GM12865 (cell line): ENCODE measurements around the gene RPL35.

Experiments
- DNase-seq: peaks from one replicate; pipeline ENCODE4 v3.0.0; 2010; ENCODE audit warnings: low read depth
- H3K4me3 ChIP-seq: 2 replicates; pipeline ENCODE4 v1.5.1; 2011; ENCODE audit warnings: mild to moderate bottlenecking, low read depth, low read length, control low read depth
- TF ChIP-seq, protein P1 (sequence below): IDR thresholded peaks from 2 replicates; pipeline ENCODE4 v1.5.1; 2011; ENCODE audit warnings: low read length, control low read depth, low read depth, inconsistent platforms; ENCODE audit not compliant: insufficient read depth; ENCODE audit errors: missing control alignments

Gene RPL35

DNA sequence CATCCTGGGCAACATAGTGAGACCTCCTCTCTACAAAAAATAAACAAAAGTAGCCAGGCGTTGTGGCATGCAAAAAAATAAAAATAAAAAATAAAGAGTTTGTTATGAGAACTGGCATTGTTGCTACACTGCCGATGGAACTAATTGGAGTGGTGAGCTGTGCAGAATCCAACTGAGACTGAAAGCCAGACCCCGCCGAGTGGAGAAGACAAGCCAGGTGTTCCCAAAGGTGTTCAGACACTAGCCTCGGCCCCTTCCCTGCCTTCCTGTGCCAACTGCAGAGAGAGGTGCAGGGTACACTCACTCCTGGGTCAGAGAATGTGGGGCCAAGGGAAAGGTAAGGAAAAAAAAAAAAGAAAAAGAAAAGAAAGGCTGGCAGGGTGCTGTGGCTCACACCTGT lies 46.2 kb downstream of the RPL35 start:
- no peak for DNase-seq
- TF ChIP-seq, protein P1, sequence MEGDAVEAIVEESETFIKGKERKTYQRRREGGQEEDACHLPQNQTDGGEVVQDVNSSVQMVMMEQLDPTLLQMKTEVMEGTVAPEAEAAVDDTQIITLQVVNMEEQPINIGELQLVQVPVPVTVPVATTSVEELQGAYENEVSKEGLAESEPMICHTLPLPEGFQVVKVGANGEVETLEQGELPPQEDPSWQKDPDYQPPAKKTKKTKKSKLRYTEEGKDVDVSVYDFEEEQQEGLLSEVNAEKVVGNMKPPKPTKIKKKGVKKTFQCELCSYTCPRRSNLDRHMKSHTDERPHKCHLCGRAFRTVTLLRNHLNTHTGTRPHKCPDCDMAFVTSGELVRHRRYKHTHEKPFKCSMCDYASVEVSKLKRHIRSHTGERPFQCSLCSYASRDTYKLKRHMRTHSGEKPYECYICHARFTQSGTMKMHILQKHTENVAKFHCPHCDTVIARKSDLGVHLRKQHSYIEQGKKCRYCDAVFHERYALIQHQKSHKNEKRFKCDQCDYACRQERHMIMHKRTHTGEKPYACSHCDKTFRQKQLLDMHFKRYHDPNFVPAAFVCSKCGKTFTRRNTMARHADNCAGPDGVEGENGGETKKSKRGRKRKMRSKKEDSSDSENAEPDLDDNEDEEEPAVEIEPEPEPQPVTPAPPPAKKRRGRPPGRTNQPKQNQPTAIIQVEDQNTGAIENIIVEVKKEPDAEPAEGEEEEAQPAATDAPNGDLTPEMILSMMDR, result no peak
- no peak overlapping the region for H3K4me3 ChIP-seq

- no peak overlapping the region for H3K4me3 ChIP-seq
- TF ChIP-seq, protein P1, result no peak
Observed at GRCh38 chr9:124814164-124814535, 47.6 kb downstream of the RPL35 start.

DNA sequence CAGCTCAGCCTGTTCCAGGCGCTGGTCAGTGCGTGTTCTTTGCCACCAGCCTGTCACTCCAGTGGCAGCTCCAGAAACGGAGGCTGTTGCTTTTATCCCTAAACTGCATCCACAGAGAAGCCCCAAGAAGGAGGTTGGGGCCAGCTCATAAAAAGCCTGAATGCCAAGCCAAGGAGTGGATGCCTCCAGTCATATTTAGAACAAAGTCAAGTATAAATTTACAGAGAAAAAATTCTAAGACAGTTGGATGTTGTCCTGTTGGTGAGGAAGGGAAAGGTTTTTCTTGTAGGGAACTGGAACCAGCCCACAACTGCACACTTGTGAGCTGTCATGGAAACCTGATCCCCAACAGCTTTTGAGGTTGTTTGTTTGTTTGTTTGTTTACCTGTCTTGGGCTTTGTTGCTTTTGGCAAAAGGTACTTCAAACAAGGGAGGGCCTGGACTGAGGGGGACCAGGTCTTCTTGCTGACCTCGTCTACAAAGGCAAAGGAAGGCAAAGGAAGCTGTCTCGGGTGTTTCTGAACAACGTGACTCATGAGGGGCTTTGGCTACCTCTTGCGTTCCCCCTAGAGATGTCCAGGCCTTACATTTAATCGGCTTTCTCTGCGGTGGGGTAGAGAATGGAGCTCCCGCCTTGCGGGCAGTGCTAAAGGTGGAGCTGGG lies 48.1 kb downstream of the RPL35 start:
- H3K4me3 ChIP-seq, result no peak overlapping the region
- TF ChIP-seq, protein P1, result no peak
- no peak for DNase-seq

More at GRCh38 chr9:124814164-124814535, 47.6 kb downstream of the RPL35 start:
- DNase-seq, result no peak

DNA sequence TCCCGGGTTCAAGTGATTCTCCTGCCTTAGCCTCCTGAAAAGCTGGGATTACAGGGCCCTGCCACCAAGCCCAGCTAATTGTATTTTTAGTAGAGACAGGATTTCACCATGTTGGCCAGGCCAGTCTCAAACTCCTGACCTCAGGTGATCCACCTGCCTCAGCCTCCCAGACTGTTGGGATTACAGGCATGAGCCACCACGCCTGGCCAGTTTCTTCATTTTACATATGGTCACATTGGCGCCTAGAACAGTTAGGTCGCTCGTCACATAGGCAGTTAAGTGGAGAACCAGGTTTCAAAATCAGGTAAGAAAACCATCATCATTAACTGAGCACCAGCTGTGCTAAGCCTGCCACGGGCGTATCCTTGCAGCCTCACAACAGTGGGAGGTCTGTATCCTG lies 48.7 kb downstream of the RPL35 start:
- no peak for DNase-seq
- H3K4me3 ChIP-seq, result no peak overlapping the region
- TF ChIP-seq, protein P1, result no peak

- DNase-seq, result no peak
- TF ChIP-seq, protein P1, result no peak
- H3K4me3 ChIP-seq, result no peak overlapping the region
Observed at GRCh38 chr9:124812441-124812876, 49.3 kb downstream of the RPL35 start.

DNA sequence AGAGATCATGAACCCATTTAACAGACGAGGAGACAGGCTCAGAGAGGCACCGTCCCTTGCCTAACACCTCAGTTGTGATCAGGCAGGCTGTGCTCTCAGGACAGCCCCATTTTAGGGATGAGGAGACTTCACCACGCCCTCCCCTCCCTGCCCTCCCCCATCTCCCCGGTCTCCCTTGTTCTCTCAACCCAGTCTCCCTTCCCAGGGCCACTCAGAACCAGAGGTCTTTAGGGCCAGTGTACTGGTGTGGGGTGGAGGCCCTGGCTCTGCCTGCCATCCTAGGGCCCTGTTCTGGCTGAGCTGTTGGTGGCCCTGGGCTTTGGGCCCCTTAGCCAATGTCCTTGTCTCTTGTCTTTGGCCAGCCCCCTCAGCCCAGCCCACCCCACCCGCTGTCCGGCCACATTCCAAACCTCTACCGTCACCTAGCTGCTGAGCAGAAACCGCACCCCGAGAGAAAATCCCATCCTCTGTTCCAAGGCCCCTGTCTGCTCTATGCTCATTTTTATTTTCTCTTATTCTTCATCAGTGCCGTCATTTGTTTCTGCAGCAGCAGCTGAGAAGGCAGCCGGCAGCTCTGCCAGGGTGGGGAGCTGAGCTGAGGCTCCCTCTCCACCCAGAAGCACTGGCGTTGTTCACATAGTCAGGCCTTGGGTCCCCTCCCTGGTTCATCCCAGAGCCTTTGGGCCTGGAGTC lies 50.9 kb downstream of the RPL35 start:
- DNase-seq, result no peak
- H3K4me3 ChIP-seq, result no peak overlapping the region
- TF ChIP-seq, protein P1, result no peak
